HG03045 (cell line): ENCODE data around the gene SENP2.

Source experiments
- ATAC-seq: cut with Tn5 transposase; IDR thresholded peaks from one replicate; pipeline ENCODE4 v1.9.1; 2021; ENCODE audit warnings: mild to moderate bottlenecking, moderate library complexity; ENCODE audit not compliant: unreplicated experiment

Gene SENP2

GRCh38 chr3:185677146-185677829, 91.2 kb downstream of the SENP2 start:
- ATAC-seq = no peak

- no peak for ATAC-seq
These were observed 91.9 kb downstream of the SENP2 start for GRCh38 chr3:185678027-185678426.

- ATAC-seq = no peak
These were observed 94.1 kb downstream of the SENP2 start for GRCh38 chr3:185680231-185680630.
